ENCODE data around the gene SLC1A2. TPM values are rescaled to one million over a fixed set of nuclear protein-coding genes. Genes with fewer than 3 reads are reported as not detected.

SLC1A2 gene
- total and polyA plus RNA-seq, 2 of the 4 experiments (the other 2 are of a cell fraction), result 0.15 to 0.54 TPM

DNA sequence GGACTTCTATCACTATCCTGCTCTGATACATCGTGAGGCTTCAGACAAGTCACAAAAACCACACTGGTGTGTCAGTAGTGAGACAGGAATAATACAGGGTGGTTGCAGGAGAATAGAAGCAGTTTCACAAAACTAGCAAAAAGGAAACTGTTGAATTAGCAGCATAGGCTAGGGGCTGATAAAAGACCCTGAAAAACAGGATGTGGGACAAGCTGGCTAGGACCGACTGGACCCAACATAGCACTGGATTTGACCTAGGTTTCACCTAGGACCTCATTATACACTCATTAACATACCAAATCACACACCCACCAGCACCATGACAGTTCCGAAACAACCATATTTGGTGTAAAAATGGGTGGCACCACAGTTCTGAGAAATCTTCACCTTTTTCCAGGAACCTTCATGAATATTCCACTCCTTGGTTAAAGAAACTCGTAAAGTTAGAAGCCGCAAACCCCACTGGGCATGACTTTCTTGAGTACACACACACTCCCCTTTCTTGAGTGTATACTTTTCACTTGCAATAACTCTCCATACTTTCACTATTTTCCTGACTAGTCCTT, 76.2 kb downstream of the SLC1A2 start:
- no peak overlapping the region for H2AFZ ChIP-seq (replicated peaks; ENCODE audit: low read length, poor library complexity)
- H3K4me3 ChIP-seq (ENCODE audit: insufficient read depth, low read depth, low read length), result no peak overlapping the region
- dilution Hi-C loops (cut with HindIII; ENCODE audit: low sequenced_read_pairs, unreplicated experiment), result no loop called here
- DNase-seq, result no peak
- no TSS peak for BruUV-seq (replicated peaks)
- peaks cover 21% of the 10 kb centered on the region for H3K4me1 ChIP-seq (ENCODE audit: control insufficient read depth, insufficient read depth, low read length)
- ATAC-seq (ENCODE audit: low read depth), result no peak
- no peak overlapping the region for H3K23ac ChIP-seq (ENCODE audit: low read depth, low read length)
- no peak overlapping the region for H2BK20ac ChIP-seq (ENCODE audit: low read depth, low read length)
- H4K8ac ChIP-seq (ENCODE audit: low read depth in 2 of 2, low read length in 2 of 2), result no peak overlapping the region
- POLR2A ChIA-PET (ENCODE audit: unreplicated experiment), result no interaction called here
- H3K9me1 ChIP-seq (ENCODE audit: insufficient read depth, low read length), result peaks cover 11% of the 10 kb centered on the region
- no peak overlapping the region for H3K27ac ChIP-seq (ENCODE audit: insufficient read depth, low read length)
- H3K9ac ChIP-seq (ENCODE audit: low read depth, low read length), result no peak overlapping the region
- intact Hi-C loops (cut with micrococcal nuclease), result loop anchor here (10.0 kb wide), 1 partner anchor 62 kb away; no protein-coding TSS in a partner anchor
- CTCF ChIA-PET, result no interaction called here
- H2AK5ac ChIP-seq (ENCODE audit: low read depth, low read length), result no peak overlapping the region; the same call in 1 of the 2 replicates
- H3K4ac ChIP-seq (ENCODE audit: low read depth, low read length), result no peak overlapping the region
- H2BK120ac ChIP-seq (ENCODE audit: low read depth, low read length), result no peak overlapping the region
- H4K20me1 ChIP-seq (ENCODE audit: insufficient read depth, low read length), result no peaks in the 10 kb centered on the region
- no peak overlapping the region for H3K18ac ChIP-seq (ENCODE audit: low read depth, low read length)
- H3K9me3 ChIP-seq (ENCODE audit: control insufficient read depth, insufficient read depth, low read length), result no peaks in the 10 kb centered on the region
- WGBS, 2 experiments (ENCODE audit: extremely low coverage in 2 of 2, insufficient read length in 1 of 2), result 94% methylated on average over 2 of the region's 5 CpGs; no CpG with 5 or more reads in 1 of the 2 experiments
- H3K56ac ChIP-seq (ENCODE audit: extremely low read depth, insufficient read depth, low read length), result no peak overlapping the region
- no peak overlapping the region for H3K4me2 ChIP-seq (ENCODE audit: low read depth, low read length)
- H3K79me1 ChIP-seq (ENCODE audit: low read depth in 1 of 2, low read length in 2 of 2), result no peaks in the 10 kb centered on the region
- H2BK15ac ChIP-seq (ENCODE audit: low read depth, low read length), result 0 out of 3 replicates have a peak overlapping the region, but pooled peaks have one; percentile 16
- no peak overlapping the region for H4K91ac ChIP-seq (ENCODE audit: insufficient read depth, low read depth, low read length)
- in situ Hi-C loops (cut with MboI; ENCODE audit: low sequenced_read_pairs), result no loop called here
- no peaks in the 10 kb centered on the region for H3K36me3 ChIP-seq (ENCODE audit: control insufficient read depth, insufficient read depth, low read length)
- no peak overlapping the region for H4K5ac ChIP-seq (ENCODE audit: low read depth, low read length)
- no peak overlapping the region for H3K14ac ChIP-seq (replicated peaks; ENCODE audit: low read depth, low read length)
- no peak for TF ChIP-seq POLR2A (IDR thresholded peaks at IDR 0.05; ENCODE audit: low read depth, low read length)
- TF ChIP-seq RAD21 (IDR thresholded peaks at IDR 0.05; ENCODE audit: low read length), result no peak
- H2AK9ac ChIP-seq (replicated peaks; ENCODE audit: low read depth, low read length, poor library complexity), result no peak overlapping the region
- H3K27me3 ChIP-seq (ENCODE audit: control insufficient read depth, insufficient read depth, low read length), result no peaks in the 10 kb centered on the region
- H2BK5ac ChIP-seq (ENCODE audit: low read depth, low read length, poor library complexity, severe bottlenecking), result no peak overlapping the region

Data from IMR-90 (cell line).